GM20000 (cell line): ENCODE data around the gene LILRA2.
"Not testable (repeated sequence)": the region's sequence is repeated elsewhere in the genome, so short reads cannot be mapped to it uniquely, and the experiment has no call there.

Experiments used
- DNase-seq: peaks from one replicate; pipeline ENCODE4 v3.0.0; 2012; ENCODE audit warnings: low spot score
- CTCF ChIP-seq: IDR thresholded peaks from 2 replicates; pipeline ENCODE4 v1.5.1; 2012; ENCODE audit warnings: mild to moderate bottlenecking, control low read depth; ENCODE audit errors: extremely low read depth, missing control alignments

The LILRA2 gene

DNA sequence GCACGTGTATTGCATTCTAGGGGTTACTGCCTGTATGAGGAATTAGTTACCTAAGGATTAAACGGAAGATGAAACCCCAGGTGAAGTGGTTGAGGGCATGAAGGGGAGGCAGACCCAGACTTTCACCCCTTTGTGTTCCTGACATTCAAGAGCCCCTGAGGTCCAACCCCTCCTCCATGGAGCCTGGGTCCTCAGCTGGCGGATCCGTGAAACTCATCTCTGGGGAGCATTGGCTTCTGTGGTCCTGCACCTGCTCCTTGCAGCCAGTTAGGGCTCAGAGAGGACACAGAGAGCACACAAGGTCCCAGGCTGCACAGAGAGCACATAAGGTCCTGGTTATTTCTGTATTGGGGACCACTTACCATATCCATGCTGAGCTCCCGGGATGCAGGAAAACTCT, 12.8 kb downstream of the LILRA2 start:
- TF ChIP-seq CTCF: no peak
- DNase-seq: no peak

GRCh38 chr19:54587026-54587425, 13.4 kb downstream of the LILRA2 start:
- no peak for DNase-seq
- TF ChIP-seq CTCF: no peak

GRCh38 chr19:54593445-54593844, 19.9 kb downstream of the LILRA2 start, which contains the start of gene LILRA1:
Gene LILRA1 (plus strand): TSS chr19:54593632. CDS start chr19:54594245, 613 bp downstream.
- DNase-seq: not testable (repeated sequence)

DNA sequence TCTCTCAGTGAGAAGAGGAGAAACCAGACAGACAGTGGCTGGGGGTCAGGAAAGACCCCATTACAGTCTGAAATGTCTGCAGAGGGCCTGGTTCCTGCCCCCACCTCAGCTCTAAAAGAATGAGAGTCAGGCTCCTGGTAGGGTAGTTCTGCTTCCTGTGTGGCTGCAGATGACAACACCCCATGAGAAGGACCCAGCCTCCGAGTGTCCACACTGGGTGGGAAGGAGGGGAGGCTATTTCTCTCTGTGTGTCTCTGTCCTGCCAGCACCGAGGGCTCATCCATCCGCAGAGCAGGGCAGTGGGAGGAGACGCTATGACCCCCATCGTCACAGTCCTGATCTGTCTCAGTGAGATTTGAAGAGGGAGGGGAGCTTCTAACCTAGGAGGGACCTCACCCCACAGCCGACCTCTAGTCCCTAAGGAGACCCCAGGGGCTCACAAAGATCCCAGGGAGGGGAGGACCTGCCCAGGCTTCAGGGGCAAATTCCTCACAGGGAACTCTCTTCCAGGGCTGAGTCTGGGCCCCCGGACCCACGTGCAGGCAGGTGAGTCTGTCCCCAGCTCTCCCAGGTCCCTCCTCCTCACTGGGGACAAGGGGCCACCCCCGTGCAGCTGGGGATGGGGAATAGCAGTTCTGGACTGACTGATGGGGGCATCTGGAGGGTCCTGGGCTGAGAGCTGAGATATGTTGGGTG, 20.5 kb downstream of the LILRA2 start:
- DNase-seq: not testable (repeated sequence)

DNA sequence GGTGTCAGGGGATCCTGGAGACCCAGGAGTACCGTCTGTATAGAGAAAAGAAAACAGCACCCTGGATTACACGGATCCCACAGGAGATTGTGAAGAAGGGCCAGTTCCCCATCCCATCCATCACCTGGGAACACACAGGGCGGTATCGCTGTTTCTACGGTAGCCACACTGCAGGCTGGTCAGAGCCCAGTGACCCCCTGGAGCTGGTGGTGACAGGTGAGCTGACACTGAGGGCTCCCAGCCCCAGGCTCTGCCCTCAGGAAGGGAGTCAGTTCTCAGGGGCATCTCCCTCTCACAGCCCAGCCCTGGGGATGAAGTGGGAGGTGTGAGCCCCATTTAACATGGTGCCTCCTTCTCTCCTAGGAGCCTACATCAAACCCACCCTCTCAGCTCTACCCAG, 21.1 kb downstream of the LILRA2 start:
- TF ChIP-seq CTCF: no peak

GRCh38 chr19:54595680-54596436, 22.3 kb downstream of the LILRA2 start:
- not testable (repeated sequence) for DNase-seq

More for the DNA sequence above, 21.1 kb downstream of the LILRA2 start:
- DNase-seq: no peak

- no peak for TF ChIP-seq CTCF
- DNase-seq: no peak
Observed at GRCh38 chr19:54600212-54600611, 26.6 kb downstream of the LILRA2 start.

- DNase-seq: peak; percentile 47
- TF ChIP-seq CTCF: no peak
Observed at GRCh38 chr19:54606230-54606629, 32.6 kb downstream of the LILRA2 start.
